Endothelial cell of umbilical vein (primary cell): Measurements from ENCODE around the gene CENPN. TPM values are rescaled to one million over a fixed set of nuclear protein-coding genes. Genes with fewer than 3 reads are reported as not detected.

ENCODE experiments used
- BruUV-seq: library from RNA; stranded (reverse); fragments of 400-500 nt; replicated peaks from 2 replicates; lab custom pipeline; 2021; lab: Mats Ljungman, UMichigan
- CTCF ChIA-PET: fragments of 300-600, 350-600 bp; sonication (Branson Sonifier 250); formaldehyde crosslinking; loops from one replicate; lab custom pipeline; 2021; ENCODE audit warnings: antibody characterized with exemption, inconsistent platforms; lab: Charles Lee
- POLR2A ChIA-PET: fragments of 300-600, 350-600 bp; sonication (Branson Sonifier 250); formaldehyde crosslinking; loops from one replicate; lab custom pipeline; 2021; ENCODE audit warnings: antibody characterized with exemption, inconsistent platforms; lab: Charles Lee
- DNase-seq: peaks from one replicate; pipeline ENCODE4 v3.0.0-alpha.2; 2011; ENCODE audit warnings: low read depth, low spot score
- FAIRE-seq: peaks from 2 replicates; lab custom pipeline; 2011; peaks lifted over from hg19 to GRCh38; lab: Jason Lieb, UNC
- H2AFZ ChIP-seq: 2 replicates; pipeline ENCODE4 v1.6.0; 2012; ENCODE audit warnings: low read depth, low read length, control low read depth, inconsistent platforms
- H3K27ac ChIP-seq: 2 replicates; pipeline ENCODE4 v1.5.1; 2011; ENCODE audit warnings: low read depth, mild to moderate bottlenecking, control low read depth, low read length, moderate library complexity; ENCODE audit not compliant: insufficient read depth
- H3K27me3 ChIP-seq, 2 experiments: 2 replicates each; pipeline versions ENCODE4 v1.6.0 to v1.6.1; 2011; ENCODE audit warnings: low read length in 2 of 2, mixed read lengths in 1 of 2; ENCODE audit not compliant: control insufficient read depth in 2 of 2, insufficient read depth in 2 of 2
- H3K36me3 ChIP-seq, 2 experiments: 2 replicates in 1 of 2; 3 replicates in 1 of 2; pipeline ENCODE4 v1.5.1; 2011; ENCODE audit warnings: low read length in 2 of 2, mild to moderate bottlenecking in 1 of 2, moderate library complexity in 1 of 2; ENCODE audit not compliant: control insufficient read depth in 2 of 2, insufficient read depth in 2 of 2; ENCODE audit errors: extremely low read depth in 1 of 2
- H3K4me1 ChIP-seq: 3 replicates; pipeline ENCODE4 v1.5.1; 2011; ENCODE audit warnings: mild to moderate bottlenecking, low read length; ENCODE audit not compliant: control insufficient read depth, insufficient read depth; ENCODE audit errors: extremely low read depth
- H3K4me2 ChIP-seq: 2 replicates; pipeline ENCODE4 v1.6.1; 2011; ENCODE audit warnings: low read length, control low read depth, mixed read lengths; ENCODE audit not compliant: insufficient read depth
- H3K4me3 ChIP-seq, 3 experiments: fragments of 200-600 bp in 1 of 3; sonication (generic), shearing (Covaris generic) in 1 of 3; replicated peaks in 1 of 3; 2 replicates each; pipeline ENCODE4 v1.5.1; 2011 to 2016; ENCODE audit warnings: control low read depth in 3 of 3, low read length in 3 of 3, mild to moderate bottlenecking in 2 of 3, inconsistent platforms in 1 of 3, low read depth in 1 of 3, moderate library complexity in 1 of 3; ENCODE audit not compliant: insufficient read depth in 1 of 3
- H3K79me2 ChIP-seq: 2 replicates; pipeline ENCODE4 v1.6.0; 2012; ENCODE audit warnings: low read length, inconsistent platforms; ENCODE audit not compliant: control insufficient read depth, insufficient read depth
- H3K9ac ChIP-seq: replicated peaks from 2 replicates; pipeline ENCODE3; 2011; ENCODE audit warnings: low read length, control low read depth; ENCODE audit not compliant: insufficient read depth; ENCODE audit errors: extremely low read depth
- H3K9me1 ChIP-seq: replicated peaks from 3 replicates; pipeline ENCODE4 v1.6.0; 2011; ENCODE audit warnings: mild to moderate bottlenecking, low read length; ENCODE audit not compliant: control insufficient read depth, insufficient read depth; ENCODE audit errors: extremely low read depth
- H3K9me3 ChIP-seq: replicated peaks from 2 replicates; pipeline ENCODE4 v1.5.1; 2012; ENCODE audit warnings: low read length, inconsistent platforms; ENCODE audit not compliant: control insufficient read depth, insufficient read depth
- H4K20me1 ChIP-seq: replicated peaks from 2 replicates; pipeline ENCODE3; 2011; ENCODE audit warnings: mild to moderate bottlenecking, low read length; ENCODE audit not compliant: control insufficient read depth, insufficient read depth; ENCODE audit errors: extremely low read depth
- CTCF ChIP-seq, 2 donors: IDR thresholded peaks; 1 replicate in 1 of 2; 2 replicates in 1 of 2; pipeline ENCODE4 v1.5.1; 2011; ENCODE audit warnings: low read length in 2 of 2, mild to moderate bottlenecking in 2 of 2, moderate library complexity in 2 of 2, control low read depth in 1 of 2, inconsistent platforms in 1 of 2, low read depth in 1 of 2; ENCODE audit not compliant: insufficient read depth in 1 of 2; ENCODE audit errors: extremely low read depth in 1 of 2
- EZH2 ChIP-seq: IDR thresholded peaks from 2 replicates; pipeline ENCODE4 v1.6.1; 2012; ENCODE audit warnings: borderline replicate concordance, low read depth, mild to moderate bottlenecking, moderate library complexity, low read length, inconsistent platforms; ENCODE audit not compliant: severe bottlenecking
- FOS ChIP-seq: IDR thresholded peaks from 2 replicates; pipeline ENCODE4 v1.6.1; 2011; ENCODE audit warnings: mild to moderate bottlenecking, low read length, moderate library complexity, borderline replicate concordance; ENCODE audit not compliant: insufficient read depth
- GATA2 ChIP-seq: IDR thresholded peaks from 2 replicates; pipeline ENCODE4 v1.7.0; 2011; ENCODE audit warnings: low read depth, mild to moderate bottlenecking, moderate library complexity, mixed read lengths, low read length; ENCODE audit not compliant: insufficient read length, insufficient read depth
- JUN ChIP-seq: IDR thresholded peaks from 2 replicates; pipeline ENCODE4 v1.6.1; 2011; ENCODE audit warnings: borderline replicate concordance, low read depth; ENCODE audit not compliant: insufficient read length, insufficient read depth
- MAX ChIP-seq: IDR thresholded peaks from 2 replicates; pipeline ENCODE4 v1.6.1; 2011; ENCODE audit not compliant: insufficient read depth, insufficient read length
- MYC ChIP-seq: IDR thresholded peaks from one replicate; pipeline ENCODE4 v1.6.1; 2011; ENCODE audit warnings: mild to moderate bottlenecking, low read depth, low read length
- POLR2A ChIP-seq: IDR thresholded peaks from 2 replicates; pipeline ENCODE4 v1.6.1; 2012; ENCODE audit warnings: low read depth, mild to moderate bottlenecking, control low read depth, low read length
- POLR2AphosphoS5 ChIP-seq: IDR thresholded peaks from 2 replicates; pipeline ENCODE4 v1.6.1; 2012; ENCODE audit warnings: low read depth, mild to moderate bottlenecking, control low read depth, low read length, moderate library complexity; ENCODE audit not compliant: insufficient read depth
- dilution Hi-C: fragments of 300-500 bp; cut with MboI; formaldehyde crosslinking; loops from one replicate; pipeline ENCODE4 v1.15.0; 2019; ENCODE audit warnings: low sequenced_read_pairs; ENCODE audit not compliant: extremely low pct_ligation_motif_present
- intact Hi-C: fragments of 100-400 bp; cut with micrococcal nuclease; formaldehyde crosslinking; loops from one replicate; pipeline ENCODE4 v1.10.0; 2022
- polyA plus RNA-seq, 4 experiments: library from polyadenylated mRNA; depleted of rRNA in 3 of 4; stranded (reverse) in 3 of 4; unstranded in 1 of 4; fragments of >200 nt; gene quantifications; 2 replicates each; pipeline versions ENCODE4 v1.2.1 to v1.2.3, GENCODE V29; 2011 to 2012; ENCODE audit warnings: missing spikeins in 1 of 4
- total RNA-seq: library from RNA; stranded (reverse); gene quantifications from 2 replicates; pipeline ENCODE4 v1.2.3, GENCODE V29; 2021

Gene CENPN
- total and polyA plus RNA-seq, 2 donors (not counting 3 experiments of a cell fraction or from before 2014, with no cell fraction given) = 17.6 to 52.4 TPM

- no peak for DNase-seq
- no peaks in the 10 kb centered on the region for H3K9me3 ChIP-seq
- H3K79me2 ChIP-seq = no peaks in the 10 kb centered on the region
- no peak overlapping the region for H3K27ac ChIP-seq
- no peak overlapping the region for H2AFZ ChIP-seq
- POLR2A ChIA-PET = no interaction called here
- dilution Hi-C loops = no loop called here
- no peaks in the 10 kb centered on the region for H3K27me3 ChIP-seq
- no peak for FAIRE-seq
- H3K4me2 ChIP-seq = no peak overlapping the region
- CTCF ChIA-PET = no interaction called here
- no peak for TF ChIP-seq POLR2AphosphoS5
- no peak for TF ChIP-seq CTCF (IDR thresholded peaks at IDR 0.05; ENCODE audit: extremely low read depth in 1 of 2, insufficient read depth in 1 of 2, low read depth in 1 of 2, low read length in 2 of 2)
- TF ChIP-seq GATA2 = no peak
- no peak for TF ChIP-seq POLR2A
- TF ChIP-seq MAX = no peak
- TF ChIP-seq JUN = no peak
- no peak for TF ChIP-seq EZH2
- no peak for TF ChIP-seq MYC
- TF ChIP-seq FOS = no peak
- H3K36me3 ChIP-seq = no peaks in the 10 kb centered on the region
- BruUV-seq = no TSS peak
- no peak overlapping the region for H3K9ac ChIP-seq
- no peaks in the 10 kb centered on the region for H4K20me1 ChIP-seq
- intact Hi-C loops = no loop called here
- no peaks in the 10 kb centered on the region for H3K9me1 ChIP-seq
- no peak overlapping the region for H3K4me3 ChIP-seq
- no peaks in the 10 kb centered on the region for H3K4me1 ChIP-seq
Observed at GRCh38 chr16:81061307-81061640, 54.3 kb downstream of the CENPN start.
